NAMALWA (cell line): ENCODE results near the gene FRMD4A.
A peak's percentile ranks its signal among the peaks of the same experiment; 100 is the strongest.

Experiments
- DNase-seq: peaks from one replicate; pipeline ENCODE4 v3.0.0-alpha.2; 2015; ENCODE audit warnings: low spot score

The FRMD4A gene

DNA sequence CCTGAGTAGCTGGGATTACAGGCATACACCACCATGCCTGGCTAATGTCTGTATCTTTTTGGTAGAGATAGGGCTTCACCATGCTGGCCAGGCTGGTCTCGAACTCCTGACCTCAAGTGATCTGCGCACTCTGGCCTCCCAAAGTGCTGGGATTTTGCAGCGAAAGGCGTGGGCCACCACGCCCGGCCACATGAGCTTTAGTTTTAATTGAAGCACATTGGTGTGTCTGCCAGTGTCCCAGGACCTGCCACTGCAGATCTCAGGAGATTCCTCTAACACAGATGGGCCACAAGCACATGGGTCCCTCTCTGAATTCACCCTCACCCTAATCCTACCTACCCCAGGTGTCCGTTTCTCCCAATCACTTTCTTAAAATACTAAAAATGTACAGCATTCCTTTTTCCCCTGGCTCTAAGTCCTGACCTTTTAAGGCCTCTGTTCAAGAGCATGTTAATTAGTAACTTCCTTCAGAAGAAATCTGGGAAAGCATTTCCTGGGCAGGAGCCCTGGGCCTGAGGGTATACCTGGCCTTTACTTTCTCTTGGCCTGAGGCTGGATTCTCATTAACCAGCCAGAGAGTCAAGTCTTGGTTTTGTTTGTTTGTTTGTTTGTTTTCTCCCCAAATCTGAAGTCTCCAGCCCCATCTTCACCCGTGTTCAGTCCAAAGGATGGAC lies 661.4 kb downstream of the FRMD4A start:
- no peak for DNase-seq

DNA sequence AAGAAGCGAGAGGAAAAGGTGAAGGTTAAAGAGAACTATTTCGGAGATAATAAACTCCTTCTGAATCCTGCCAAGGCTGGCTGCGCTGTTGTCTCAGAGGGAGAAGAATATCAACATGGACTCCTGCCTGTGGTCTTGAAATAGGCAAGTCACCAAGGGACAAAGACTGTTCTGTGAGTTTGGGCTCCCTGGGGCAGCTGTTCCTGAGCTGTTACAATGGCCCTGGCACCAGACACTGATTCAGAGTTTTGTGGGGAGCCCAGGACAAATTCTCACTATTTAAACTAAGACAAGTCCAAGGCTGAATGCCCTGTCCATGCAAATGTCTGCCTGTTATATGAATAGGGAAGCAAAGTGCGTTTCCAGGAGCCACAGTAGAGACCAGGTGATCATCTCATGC lies 662.6 kb downstream of the FRMD4A start:
- no peak for DNase-seq

DNA sequence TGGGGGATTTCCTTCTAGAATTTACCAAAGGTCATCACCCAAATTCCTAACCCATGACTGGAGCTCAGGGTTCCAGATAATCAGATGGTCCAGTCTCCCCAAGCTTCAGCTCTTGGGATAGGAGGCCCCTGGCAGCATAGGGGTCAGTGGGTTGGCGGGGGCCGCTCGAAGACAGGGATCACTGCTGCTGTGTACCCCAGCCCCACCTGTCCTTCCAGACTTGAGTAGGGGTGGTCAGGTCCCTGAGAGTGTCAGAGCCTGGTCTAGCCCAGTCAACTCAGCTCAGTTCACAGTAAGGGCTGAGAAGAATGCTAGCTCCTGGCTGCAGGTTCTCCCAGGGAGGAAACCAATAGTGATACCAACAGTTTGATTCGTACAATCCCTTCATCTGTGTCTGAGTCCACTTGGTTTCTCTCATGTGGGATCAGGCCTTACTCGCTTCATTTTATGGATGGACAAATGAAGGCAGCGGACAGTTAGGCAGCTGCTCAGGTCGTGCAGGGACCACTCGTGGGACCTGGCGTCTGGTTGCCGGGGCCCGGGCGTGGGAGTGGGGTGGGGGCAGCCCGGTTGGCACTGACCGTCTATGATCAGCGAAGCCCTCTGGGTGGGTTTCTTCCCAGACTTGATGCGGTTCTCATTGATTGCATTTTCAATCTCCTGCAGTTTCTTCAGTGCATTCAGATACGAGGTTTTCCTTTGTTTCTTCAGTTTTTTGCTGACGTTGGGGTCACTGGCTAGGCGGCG lies 665.0 kb downstream of the FRMD4A start:
- no peak for DNase-seq

DNA sequence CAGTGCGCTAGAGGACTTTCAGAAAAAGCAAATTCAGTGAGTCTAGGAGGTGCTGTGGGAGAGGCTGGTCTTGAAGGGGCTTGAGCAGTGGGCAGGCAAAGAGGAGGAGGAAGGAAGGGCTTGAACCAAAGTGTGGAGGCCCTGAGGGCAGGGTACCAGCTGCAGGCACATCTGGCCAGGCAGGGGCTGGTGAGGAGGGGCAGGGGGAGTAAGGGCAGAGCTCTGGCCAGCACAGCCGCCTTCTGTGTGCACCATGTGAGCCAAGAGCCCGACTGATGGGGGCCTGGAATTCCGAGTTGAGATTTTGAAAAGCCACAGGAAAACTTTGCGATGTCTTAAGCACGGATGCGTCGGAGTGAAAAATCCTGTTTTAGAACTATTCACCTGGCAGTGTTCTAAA lies 669.5 kb downstream of the FRMD4A start:
- DNase-seq, result no peak

DNA sequence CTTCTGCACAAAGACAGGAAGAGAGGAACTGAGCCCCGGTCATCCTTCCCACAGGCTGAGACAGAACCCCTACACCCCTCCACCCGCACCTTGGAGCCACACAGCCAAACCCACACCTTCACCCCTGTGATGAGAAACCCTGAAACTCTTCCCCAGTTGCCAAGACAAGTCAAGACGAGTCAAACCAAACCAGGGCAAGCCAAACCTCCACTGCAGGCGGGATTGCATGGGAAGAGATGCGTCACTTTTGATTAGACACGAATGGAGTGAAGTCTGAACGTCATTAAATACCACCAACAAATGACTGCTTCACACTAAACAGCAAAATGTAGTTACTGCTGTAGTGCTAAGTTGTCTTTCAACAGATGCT lies 670.2 kb downstream of the FRMD4A start:
- DNase-seq, result no peak

DNA sequence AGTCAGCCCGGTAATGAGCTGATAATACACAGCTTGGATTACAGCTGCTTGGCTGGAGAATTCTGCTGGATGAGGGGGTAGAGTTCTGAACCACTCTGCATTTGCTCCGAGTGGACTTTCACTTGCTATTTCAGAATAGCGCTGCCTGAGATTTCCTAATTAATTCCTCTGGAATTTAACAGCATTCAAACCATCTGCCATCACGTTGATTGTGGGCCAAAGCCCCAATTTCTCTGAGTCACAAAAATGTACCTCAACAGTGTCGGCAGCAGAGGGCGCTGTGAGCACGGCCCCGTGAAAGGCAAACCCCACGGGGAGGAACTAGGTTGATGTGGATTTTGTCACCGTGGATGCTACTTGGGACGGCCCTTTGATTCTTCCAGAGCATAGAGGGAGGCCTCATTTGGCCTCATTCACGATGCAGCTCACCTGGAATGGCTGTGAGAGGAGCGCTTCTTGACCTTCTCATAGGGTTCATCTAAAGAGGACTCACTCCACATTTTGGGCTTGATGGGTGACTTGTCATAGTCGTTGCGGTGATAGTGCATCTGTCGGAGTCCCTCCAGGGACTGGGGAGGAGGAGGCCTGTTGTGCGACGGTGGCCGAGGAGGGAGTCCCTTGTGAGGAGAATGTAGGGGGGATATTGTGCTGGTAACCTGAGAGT lies 670.7 kb downstream of the FRMD4A start:
- peak; percentile 59 for DNase-seq

DNA sequence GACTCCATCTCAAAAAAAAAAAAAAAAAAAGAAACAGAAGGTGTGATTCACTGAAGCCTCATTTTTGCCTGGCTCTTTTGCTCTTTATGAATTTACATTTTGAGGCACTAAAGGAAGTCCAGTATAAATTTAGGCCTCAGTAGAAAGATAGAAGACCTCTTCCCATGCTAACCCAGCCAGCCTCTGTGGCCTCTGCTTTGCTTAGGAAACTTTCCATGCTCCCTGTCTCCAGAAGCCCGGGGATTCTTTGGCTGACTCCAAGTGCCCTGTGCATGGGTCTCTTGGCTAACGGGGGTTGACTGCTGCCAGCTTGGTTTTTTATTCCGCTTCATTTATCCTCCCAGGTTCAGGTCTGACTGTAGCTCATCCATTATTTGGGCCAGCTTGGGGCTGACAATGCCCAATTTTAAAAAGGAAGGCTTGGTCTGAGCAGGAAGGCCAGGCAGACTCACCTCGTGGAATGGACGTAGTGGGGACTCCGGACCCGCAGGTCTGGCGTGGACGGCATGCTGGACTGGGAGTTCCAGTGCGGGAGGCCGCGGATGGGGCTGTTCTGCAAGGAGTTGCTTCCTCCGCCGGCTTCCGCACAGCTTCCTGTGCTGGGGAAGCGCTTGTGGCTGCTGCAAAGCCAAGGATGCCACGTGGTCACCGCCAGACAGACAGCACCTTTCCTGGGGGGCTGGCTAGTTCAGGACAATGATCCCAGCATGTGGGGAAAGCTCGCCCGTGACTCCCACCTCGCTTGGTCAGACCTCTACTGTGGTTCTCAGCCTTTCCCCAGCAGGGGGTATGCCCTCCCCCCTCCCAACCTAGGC lies 671.6 kb downstream of the FRMD4A start:
- no peak for DNase-seq

DNA sequence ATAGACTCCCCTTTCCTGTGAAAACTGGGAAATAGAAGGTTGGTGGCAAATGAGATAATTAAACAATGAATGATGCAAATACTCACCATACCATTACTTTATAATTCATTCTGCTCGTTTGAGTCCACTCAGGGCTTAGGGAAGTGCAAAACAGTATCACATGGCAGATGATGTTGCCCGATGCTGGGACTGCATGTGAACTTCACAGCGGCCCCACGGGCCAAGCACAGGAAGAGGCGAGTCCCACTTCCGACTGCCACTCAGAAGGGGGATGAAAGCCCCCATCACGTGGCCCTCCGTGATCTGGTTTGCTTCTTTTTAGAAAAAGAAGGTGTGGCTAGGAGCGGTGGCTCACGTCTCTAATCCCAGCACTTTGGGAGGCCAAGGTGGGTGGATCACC lies 672.5 kb downstream of the FRMD4A start:
- no peak for DNase-seq

DNA sequence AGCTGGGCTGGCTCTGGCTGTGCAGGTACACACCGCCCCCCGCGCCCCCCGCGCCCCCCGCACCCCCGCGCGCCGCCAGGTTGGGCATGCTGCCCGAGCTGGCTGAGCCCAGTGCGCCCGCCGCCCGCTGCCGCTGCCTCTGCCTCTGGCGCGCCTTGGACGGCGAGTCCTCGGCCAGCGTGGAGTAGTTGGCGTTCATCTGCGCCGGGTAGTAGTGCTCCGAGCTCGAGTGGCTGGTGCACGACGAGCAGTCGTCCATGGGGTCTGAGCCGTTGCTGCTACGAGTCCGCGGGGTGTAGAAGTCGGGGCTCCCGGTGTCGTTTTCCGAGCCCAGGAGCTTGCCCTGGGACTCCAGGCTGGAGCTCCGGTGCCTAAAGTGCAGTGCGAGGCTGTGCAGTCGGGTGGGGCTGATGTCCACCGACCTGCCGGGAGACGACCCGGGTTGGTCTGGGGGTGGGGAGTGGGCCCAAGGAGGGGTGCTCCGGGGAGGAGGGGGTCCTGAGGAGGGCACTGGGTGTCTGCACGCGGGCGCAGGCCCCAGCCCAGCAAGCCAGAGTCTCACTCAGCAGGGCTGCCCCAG lies 673.5 kb downstream of the FRMD4A start:
- no peak for DNase-seq

DNA sequence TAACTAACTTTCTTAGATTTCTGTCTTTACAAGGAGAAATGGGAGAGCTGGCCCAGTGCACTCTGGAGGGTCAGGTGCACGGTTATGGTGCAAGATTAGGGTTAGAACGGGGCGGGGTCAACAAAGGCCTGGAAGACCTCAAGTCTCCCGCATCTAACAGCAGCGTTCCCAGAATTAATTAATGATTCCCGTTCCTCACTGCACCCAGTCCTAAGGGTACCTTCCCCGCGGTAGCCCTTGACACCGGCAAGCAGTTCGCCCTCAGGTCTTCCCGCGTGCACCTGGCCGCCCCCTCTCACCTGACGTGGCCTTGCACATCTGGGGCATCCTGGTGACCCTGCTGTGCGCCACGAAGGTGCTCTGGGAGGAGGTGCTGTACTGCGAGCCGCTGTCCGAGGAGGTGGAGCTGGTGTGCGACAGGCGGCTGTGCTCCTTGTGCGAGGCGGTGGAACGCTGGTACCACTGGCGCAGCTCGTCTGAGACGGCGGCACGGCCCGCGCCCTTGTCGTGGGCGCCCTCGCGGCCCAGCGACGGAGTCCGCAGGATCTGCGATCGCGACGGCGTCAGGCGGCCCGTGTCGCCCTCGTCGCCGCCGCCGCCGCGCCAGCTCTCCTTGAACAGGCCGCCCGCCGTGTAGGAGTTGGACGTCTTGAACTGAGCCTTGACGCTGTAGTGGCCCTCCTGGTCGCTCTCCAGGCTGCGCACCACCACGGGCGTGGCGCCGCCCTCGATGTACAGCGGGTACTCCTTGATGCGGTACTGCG lies 674.2 kb downstream of the FRMD4A start:
- DNase-seq, result no peak

DNA sequence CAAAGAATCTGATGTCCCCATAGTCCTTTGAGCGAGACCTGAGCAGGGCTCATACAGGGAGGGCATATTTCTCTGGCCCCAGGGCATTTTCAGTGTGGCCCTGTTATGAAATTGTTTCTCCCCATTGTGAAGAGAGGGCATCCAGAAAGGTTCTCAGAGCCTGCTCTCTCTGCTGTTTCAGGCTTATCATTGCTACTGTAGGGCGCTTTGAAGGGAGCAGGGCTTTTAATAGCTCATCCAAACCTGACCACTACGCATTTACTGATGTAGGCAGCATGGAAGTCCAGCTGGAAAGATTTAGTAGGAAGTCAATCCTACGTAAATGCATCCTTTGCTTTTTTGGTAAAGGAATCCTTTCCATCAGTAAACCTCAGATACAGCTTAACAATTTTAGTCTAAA lies 675.9 kb downstream of the FRMD4A start:
- DNase-seq, result no peak

DNA sequence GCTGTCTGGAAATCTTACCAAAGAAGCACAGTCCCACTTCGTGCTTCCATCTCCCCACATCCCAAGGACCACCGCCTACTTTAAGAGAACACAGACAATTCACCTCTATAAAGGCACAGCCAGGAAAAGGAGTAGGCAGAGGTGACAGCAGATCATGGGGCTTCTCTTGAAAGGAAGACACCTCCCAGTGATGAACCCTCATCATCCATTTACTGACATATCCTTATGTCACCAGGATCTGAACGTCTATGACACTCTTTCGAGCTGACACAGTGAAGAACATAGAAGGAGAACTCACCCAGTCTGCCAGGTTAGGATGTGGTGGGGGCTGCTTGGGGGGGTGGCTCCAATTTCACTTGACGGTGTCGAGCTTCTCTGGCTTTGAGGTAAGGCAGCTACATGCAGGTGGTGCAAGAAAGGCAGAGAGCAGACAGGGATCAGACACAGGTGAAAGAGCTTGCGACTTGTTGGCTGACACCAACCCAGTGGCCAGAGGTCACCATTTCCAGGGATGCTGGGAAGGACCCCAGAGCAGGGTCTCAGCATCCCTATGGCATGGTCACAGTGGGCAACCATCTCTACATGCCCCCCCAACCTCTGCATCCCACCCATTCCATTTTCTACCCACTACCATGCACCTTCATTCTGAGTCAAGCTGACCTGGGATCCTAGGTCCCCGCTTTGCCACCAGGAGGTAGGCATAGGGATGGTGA lies 676.5 kb downstream of the FRMD4A start:
- DNase-seq, result no peak

DNA sequence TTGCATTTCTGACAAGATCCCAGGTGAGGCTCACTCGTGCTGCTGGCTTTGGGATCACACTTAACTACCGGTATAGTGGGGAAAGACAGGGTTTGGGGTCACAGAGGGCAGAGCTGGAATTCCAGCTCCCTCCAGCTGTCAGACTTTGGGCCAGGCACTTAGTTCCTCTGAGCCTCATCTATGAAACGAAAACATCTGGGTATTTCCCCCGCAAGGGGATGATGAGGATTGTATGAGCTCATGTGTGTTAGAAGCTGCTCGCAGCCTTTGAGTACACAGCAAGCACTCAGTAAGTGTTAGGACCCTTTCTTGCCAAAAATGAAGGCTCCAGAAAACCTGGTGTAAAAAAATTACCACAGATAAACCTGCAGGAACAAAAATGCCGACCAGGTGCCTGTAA lies 677.9 kb downstream of the FRMD4A start:
- DNase-seq, result no peak

DNA sequence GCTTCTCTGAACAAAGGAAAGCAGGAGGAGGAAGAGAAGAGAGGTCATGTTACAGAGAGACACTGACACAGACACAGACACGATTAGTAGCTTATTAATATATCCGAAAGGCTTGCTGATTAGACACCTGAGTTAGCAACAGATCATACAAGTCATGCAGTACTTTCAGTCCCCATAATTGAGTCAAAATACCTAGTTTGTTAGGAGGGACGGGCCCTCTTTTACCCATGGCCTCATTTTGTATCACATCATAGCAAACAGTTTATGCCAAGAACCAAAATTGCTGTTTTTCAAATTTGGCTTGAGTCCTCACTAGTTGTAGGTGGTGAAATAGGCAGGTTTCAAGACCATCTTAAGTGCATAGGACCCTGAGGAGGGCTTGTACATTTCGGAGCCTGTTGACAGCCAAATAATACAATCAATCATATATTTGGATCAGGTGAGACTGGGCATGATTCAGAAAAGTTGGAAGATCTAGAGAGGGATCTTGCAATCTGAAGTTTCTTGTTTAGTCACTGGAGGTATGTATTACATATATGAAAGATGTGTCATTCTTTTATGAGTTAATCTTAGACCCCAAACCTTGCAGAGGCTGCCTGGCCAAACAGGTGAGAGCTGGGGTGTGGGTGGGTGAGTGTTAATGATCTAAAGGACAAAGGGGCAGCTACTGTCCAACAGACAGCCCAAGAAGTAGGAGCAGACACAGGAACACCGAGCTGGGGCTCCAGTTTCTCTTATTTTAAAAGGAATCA lies 678.6 kb downstream of the FRMD4A start:
- DNase-seq, result no peak

DNA sequence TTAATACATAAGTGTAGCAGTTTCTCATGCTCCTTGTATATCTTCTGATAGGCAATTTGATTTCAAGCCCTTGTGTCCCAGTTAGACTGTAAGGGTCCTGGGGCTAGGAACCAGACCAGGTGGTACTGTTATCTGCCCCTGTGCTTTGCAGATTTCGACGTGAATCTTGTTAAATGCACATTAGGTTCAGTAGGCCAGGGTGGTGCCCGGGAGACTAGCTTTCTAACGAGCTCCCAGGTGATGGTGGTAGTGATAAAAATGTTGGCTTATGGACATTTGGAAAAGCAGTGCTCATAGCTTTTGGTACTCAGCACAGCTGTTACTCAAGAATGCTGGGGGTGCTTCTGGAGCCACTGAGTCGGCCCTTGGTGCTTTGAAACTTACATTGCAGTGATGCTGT lies 679.8 kb downstream of the FRMD4A start:
- no peak for DNase-seq

DNA sequence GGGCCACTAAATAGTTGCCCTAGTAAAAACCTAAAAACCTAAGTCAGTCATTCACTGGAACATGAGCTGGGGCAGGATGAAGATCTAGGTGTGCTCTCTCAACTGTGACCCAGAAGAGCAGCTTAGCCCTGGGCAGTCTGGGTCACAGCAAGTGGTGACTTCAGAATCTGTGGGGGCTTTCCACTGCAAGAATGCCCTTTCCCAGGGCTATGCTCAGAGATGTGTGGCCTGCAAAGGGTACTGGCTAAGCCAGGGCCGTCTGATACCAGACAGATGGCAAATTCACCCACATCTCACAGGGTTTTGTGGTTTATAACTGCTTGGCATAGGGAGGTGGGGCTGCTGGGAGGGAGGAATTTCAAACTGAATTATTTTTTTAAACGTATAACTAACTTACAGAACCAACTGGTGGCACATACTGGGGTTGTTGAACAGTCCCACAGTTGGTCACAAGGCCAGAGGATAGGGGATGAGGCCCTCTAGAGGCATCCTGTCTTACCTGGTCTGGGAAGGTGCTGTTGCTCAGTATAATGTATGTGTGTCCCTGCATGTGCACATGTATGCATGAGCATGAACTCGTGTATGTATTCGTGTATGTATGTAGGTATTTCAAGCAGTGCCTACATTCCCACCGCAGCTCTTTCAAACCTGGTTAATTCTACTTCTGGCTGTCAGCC lies 680.7 kb downstream of the FRMD4A start:
- no peak for DNase-seq

DNA sequence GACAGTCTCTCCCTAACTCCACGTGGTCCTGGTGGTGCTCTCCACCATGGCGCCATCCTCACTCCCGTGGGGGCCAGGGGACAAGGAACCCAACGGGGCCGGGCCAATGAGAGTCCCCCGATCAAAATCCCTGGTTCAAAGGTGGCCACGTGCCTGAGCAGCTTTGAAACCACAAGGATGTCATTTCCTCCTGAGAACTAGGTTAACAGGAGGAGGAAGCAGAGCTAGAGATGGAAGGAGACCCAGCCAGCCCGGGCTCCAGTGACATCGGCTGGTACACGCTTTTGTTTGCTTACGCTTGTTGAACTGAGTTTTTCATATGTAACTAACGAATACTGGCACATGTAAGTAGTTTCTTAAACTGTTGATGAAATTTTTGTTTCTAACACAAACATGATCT lies 682.3 kb downstream of the FRMD4A start:
- no peak for DNase-seq

DNA sequence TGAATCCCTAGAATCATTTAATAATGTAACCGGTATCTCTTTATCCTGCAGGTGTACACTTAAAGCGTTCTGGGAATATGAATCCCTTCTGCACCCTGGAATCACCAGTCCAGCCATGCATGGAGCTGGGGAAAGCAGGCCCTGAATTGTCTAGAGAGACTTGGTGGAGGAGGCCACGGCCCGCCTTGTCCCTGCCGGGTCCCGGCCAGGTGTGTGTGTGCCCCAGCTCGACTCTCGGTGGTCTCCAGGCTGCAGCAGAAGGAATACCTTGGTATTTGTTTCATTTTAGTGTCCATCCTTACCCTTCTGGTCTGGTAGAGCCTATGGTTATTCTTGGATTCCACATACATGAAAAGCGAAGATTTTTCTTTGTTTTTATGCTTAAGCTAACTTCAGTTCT lies 685.9 kb downstream of the FRMD4A start:
- no peak for DNase-seq

DNA sequence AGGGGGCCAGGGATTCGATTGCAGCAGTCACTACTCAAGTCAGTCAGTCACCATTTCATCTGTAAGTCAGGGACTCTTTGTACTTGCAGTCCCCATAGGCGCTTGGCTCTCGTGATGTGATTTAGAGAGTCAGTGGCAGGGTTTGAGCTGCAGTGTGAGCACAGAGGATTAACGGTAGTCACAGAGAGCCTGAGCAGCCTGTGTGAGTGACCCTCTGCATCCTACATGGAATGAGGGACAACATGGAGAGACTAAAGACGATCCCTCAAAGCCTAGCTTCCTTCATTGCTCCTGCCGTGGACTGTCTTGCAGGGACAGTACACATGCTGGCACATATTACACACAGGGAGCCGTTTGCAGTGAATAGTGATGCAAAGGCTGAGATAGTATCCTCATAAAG lies 687.7 kb downstream of the FRMD4A start:
- DNase-seq, result no peak

DNA sequence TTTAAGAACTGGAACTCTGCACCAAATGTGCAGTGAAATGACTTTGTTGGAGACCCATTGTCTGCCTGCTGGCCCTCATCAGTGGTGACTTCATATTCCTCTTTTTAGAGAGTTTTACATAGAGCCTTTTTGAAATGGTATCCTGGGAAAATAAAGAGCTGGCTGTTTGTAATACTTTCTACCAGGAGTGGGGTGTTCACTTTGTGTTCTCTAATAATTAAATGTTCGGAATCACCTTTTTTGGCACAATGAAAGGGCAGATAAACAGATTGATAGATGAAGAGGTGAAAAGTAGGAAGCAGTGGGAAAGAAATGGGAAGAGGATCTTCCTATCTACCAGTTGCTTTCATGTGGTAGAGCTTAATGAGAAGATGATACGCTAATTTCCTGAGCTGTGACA lies 688.4 kb downstream of the FRMD4A start:
- DNase-seq, result no peak
